Transverse colon (tissue), 4 donors: Measurements from ENCODE around the gene TOE1. TPM values are rescaled to one million over a fixed set of nuclear protein-coding genes. Genes with fewer than 3 reads are reported as not detected.

Source experiments
- DNase-seq: peaks from one replicate; pipeline ENCODE4 v3.0.0-alpha.2; 2019
- H3K27ac ChIP-seq, 4 donors: fragments of 200-600 bp; sonication (generic); 2 replicates each; pipeline ENCODE4 v1.5.1; 2016 to 2018; ENCODE audit warnings: inconsistent platforms in 4 of 4
- H3K27me3 ChIP-seq: fragments of 200-600 bp; sonication (generic); 2 replicates; pipeline ENCODE4 v1.5.1; 2017; ENCODE audit warnings: inconsistent platforms
- H3K36me3 ChIP-seq, 4 donors: fragments of 200-600 bp; sonication (generic); 2 replicates each; pipeline ENCODE4 v1.5.1; 2017 to 2019; ENCODE audit warnings: inconsistent platforms in 4 of 4
- H3K4me1 ChIP-seq, 4 donors: fragments of 200-600 bp; sonication (generic); 2 replicates each; pipeline ENCODE4 v1.5.1; 2017 to 2020; ENCODE audit warnings: inconsistent platforms in 4 of 4
- H3K4me3 ChIP-seq, 4 donors: fragments of 200-600 bp; sonication (generic); 1 replicate in 1 of 4; 2 replicates in 3 of 4; pipeline versions ENCODE4 v1.5.1 to v1.6.1; 2017 to 2019; ENCODE audit warnings: inconsistent platforms in 4 of 4
- H3K9me3 ChIP-seq, 2 donors: fragments of 200-600 bp; sonication (generic); 2 replicates each; pipeline ENCODE4 v1.5.1; 2017 to 2019; ENCODE audit warnings: inconsistent platforms in 2 of 2
- CTCF ChIP-seq, 5 experiments: fragments of 200-600 bp in 3 of 5; fragments of 450-650 bp in 2 of 5; sonication (generic) in 3 of 5; IDR thresholded peaks; 1 replicate in 2 of 5; 2 replicates in 3 of 5; pipeline ENCODE4 v1.5.1; 2016 to 2017; ENCODE audit warnings: antibody characterized with exemption in 5 of 5, inconsistent platforms in 3 of 5, mild to moderate bottlenecking in 2 of 5, moderate library complexity in 1 of 5
- EP300 ChIP-seq: sonication (generic); formaldehyde crosslinking; IDR thresholded peaks from one replicate; pipeline ENCODE4 v1.6.1; 2017; ENCODE audit warnings: antibody characterized with exemption, low read depth
- POLR2A ChIP-seq: fragments of 450-650 bp; IDR thresholded peaks from one replicate; pipeline ENCODE4 v1.6.1; 2016; ENCODE audit warnings: antibody characterized with exemption, mild to moderate bottlenecking, moderate library complexity
- POLR2AphosphoS5 ChIP-seq, 3 donors: sonication (generic); formaldehyde crosslinking; IDR thresholded peaks; one replicate each; pipeline ENCODE4 v1.6.1; 2016; ENCODE audit warnings: antibody characterized with exemption in 3 of 3
- WGBS, 2 donors: methylation state at CpG; one replicate each; pipeline ENCODE4 v1.1.5; 2018; ENCODE audit warnings: low coverage in 1 of 2; 5-methylcytosine and 5-hydroxymethylcytosine counted together
- in situ Hi-C, 4 donors: fragments of 200-750 bp; cut with MboI; loops; one replicate each; pipeline versions ENCODE4 v1.15.0 to v1.15.1; 2017; ENCODE audit warnings: low sequenced_read_pairs in 3 of 4, low pct_ligation_motif_present in 1 of 4, low pct_unique_long_range_greater_than_20kb in 1 of 4
- intact Hi-C: fragments of 100-400 bp; cut with DNase I; formaldehyde crosslinking; loops from one replicate; pipeline ENCODE4 v1.15.1; 2023; ENCODE audit warnings: low total_unique reads
- total RNA-seq, 4 donors: library from RNA; depleted of rRNA; stranded (reverse); fragments of >200 nt; gene quantifications; one replicate each; pipeline ENCODE4 v1.1.0, GENCODE V29; 2016

TOE1 gene
- total RNA-seq, 4 donors from 2014 or later: 4.8 to 58.7 (median 16.4) TPM

DNA sequence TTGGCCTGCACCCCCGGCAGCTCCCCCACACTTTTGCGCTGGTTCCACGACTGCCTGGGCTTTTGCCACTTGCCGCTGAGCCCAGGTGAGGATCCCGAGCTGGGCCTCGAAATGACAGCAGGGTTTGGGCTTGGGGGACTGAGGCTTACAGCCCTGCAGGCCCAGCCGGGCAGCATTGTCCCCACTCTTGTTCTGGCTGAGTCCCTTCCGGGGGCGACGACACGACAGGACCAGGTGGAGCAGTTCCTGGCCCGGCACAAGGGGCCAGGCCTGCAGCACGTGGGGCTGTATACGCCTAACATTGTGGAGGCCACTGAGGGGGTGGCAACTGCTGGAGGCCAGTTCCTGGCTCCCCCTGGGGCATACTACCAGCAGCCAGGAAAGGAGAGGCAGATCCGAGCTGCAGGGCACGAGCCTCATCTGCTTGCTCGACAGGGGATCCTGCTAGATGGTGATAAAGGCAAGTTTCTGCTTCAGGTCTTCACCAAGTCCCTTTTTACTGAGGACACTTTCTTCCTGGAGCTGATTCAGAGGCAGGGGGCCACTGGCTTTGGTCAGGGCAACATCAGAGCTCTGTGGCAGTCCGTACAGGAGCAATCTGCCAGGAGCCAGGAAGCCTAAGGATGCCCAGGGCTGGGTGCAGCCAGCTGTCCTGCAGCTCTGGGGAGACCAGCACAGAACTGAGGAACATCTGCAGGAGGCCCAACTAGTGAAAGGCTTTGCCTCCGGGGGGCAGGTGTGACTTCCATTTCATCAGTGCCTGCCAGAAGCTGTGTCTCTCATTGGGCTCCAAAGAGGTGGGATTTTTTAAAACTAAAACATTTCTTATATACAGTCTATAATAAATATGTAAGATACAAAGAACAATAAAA is 12.1 kb upstream of the TOE1 start:
- Histone ChIP-seq H3K4me1 (peaks cover 10 to 24% (median 14%) of the 10 kb centered on the region in 4 donors), H3K4me3 (peak overlapping the region in 3 of 4 donors; percentile 28 to 53 (median 45)), H3K9me3 (no peaks in the 10 kb centered on the region), H3K27me3 (no peaks in the 10 kb centered on the region), H3K36me3 (peaks cover 0 to 7% (median 0%) of the 10 kb centered on the region in 4 donors), H3K27ac (peak overlapping the region in 2 of 4 donors; percentile 8 to 55)
- intact Hi-C loops (no loop called here), in situ Hi-C loops (no loop called here)
- WGBS, 2 donors: 17 to 52% methylated on average over 1 to 19 of the region's 19 CpGs
- peak; percentile 30 for DNase-seq
- no peak for TF ChIP-seq CTCF (IDR thresholded peaks at IDR 0.05)
- peak in 1 of 3 donors; percentile 3 for TF ChIP-seq POLR2AphosphoS5 (IDR thresholded peaks at IDR 0.05)
- no peak for TF ChIP-seq EP300
- no peak for TF ChIP-seq POLR2A

GRCh38 chr1:45328680-45329079 is 11.3 kb upstream of the TOE1 start:
- no peaks in the 10 kb centered on the region for H3K9me3 ChIP-seq
- no peaks in the 10 kb centered on the region for H3K27me3 ChIP-seq
- H3K4me3 ChIP-seq: no peak overlapping the region
- H3K4me1 ChIP-seq: peaks cover 10 to 24% (median 14%) of the 10 kb centered on the region in 4 donors
- intact Hi-C loops (no loop called here), in situ Hi-C loops (no loop called here)
- WGBS, 2 donors: 55 to 72% methylated on average over 2 to 5 of the region's 5 CpGs
- no peak for DNase-seq
- peaks cover 0 to 7% (median 0%) of the 10 kb centered on the region in 4 donors for H3K36me3 ChIP-seq
- H3K27ac ChIP-seq: peak overlapping the region in 1 of 4 donors; percentile 55
- TF ChIP-seq CTCF (IDR thresholded peaks at IDR 0.05): no peak
- TF ChIP-seq POLR2A: no peak
- no peak for TF ChIP-seq POLR2AphosphoS5 (IDR thresholded peaks at IDR 0.05)
- no peak for TF ChIP-seq EP300

- no peak for TF ChIP-seq POLR2A
- TF ChIP-seq POLR2AphosphoS5 (IDR thresholded peaks at IDR 0.05): no peak
- no peak for TF ChIP-seq EP300
- no peak for TF ChIP-seq CTCF (IDR thresholded peaks at IDR 0.05)
- no peak for DNase-seq
- no peaks in the 10 kb centered on the region for H3K27me3 ChIP-seq
- no peaks in the 10 kb centered on the region for H3K9me3 ChIP-seq
- in situ Hi-C loops: no loop called here
- peaks cover 10 to 27% (median 17%) of the 10 kb centered on the region in 4 donors for H3K4me1 ChIP-seq
- WGBS, 2 donors: 80 to 100% methylated on average over 1 to 4 of the region's 4 CpGs
- H3K27ac ChIP-seq: no peak overlapping the region
- no peak overlapping the region for H3K4me3 ChIP-seq
- H3K36me3 ChIP-seq: peaks cover 0 to 7% (median 0%) of the 10 kb centered on the region in 4 donors
- intact Hi-C loops: no loop called here
Observed at GRCh38 chr1:45329445-45329844, 10.5 kb upstream of the TOE1 start.

GRCh38 chr1:45331436-45332345 is 8.3 kb upstream of the TOE1 start:
- Histone ChIP-seq H3K27ac (peak overlapping the region in 1 of 4 donors; percentile 5), H3K4me1 (peaks cover 10 to 39% (median 28%) of the 10 kb centered on the region in 4 donors), H3K4me3 (no peak overlapping the region), H3K9me3 (no peaks in the 10 kb centered on the region), H3K36me3 (peaks cover 0 to 7% (median 0%) of the 10 kb centered on the region in 4 donors), H3K27me3 (no peaks in the 10 kb centered on the region)
- no peak for TF ChIP-seq CTCF (IDR thresholded peaks at IDR 0.05)
- TF ChIP-seq POLR2A: no peak
- in situ Hi-C loops (no loop called here), intact Hi-C loops (no loop called here)
- no peak for DNase-seq
- WGBS, 2 donors: 94% methylated on average over 18 of the region's 18 CpGs; no CpG with 5 or more reads in 1 of the 2 donors
